Neural cell (in vitro differentiated cells): ENCODE measurements around the gene ZNF747. TPM values are rescaled to one million over a fixed set of nuclear protein-coding genes. Genes with fewer than 3 reads are reported as not detected.

Experiments
- H2AFZ ChIP-seq: fragments of 200-600, 300-800 bp; sonication (generic), shearing (Covaris generic); 2 replicates; pipeline ENCODE4 v1.6.0; 2014; ENCODE audit warnings: low read depth, mild to moderate bottlenecking, antibody characterized with exemption, low read length, moderate library complexity
- H3F3A ChIP-seq: fragments of 200-600 bp; shearing (Covaris generic); 2 replicates; pipeline ENCODE4 v1.6.1; 2016; ENCODE audit warnings: mild to moderate bottlenecking, moderate library complexity, mixed read lengths, antibody characterized with exemption, low read length; ENCODE audit not compliant: insufficient read depth, poor library complexity, severe bottlenecking
- H3K27ac ChIP-seq: fragments of 200-600, 300-800 bp; sonication (generic), shearing (Covaris generic); 2 replicates; pipeline ENCODE4 v1.5.1; 2014; ENCODE audit warnings: mild to moderate bottlenecking, low read length, moderate library complexity
- H3K27me3 ChIP-seq: fragments of 300-800, 200-600 bp; sonication (generic), shearing (Covaris generic); 2 replicates; pipeline ENCODE4 v1.6.0; 2014; ENCODE audit warnings: mild to moderate bottlenecking, low read depth, low read length, moderate library complexity; ENCODE audit not compliant: insufficient read depth
- H3K36me3 ChIP-seq: fragments of 300-800, 200-600 bp; sonication (generic), shearing (Covaris generic); 2 replicates; pipeline ENCODE4 v1.5.1; 2014; ENCODE audit warnings: mild to moderate bottlenecking, antibody characterized with exemption, low read length, moderate library complexity; ENCODE audit not compliant: insufficient read depth
- H3K4me2 ChIP-seq: fragments of 300-800, 200-600 bp; sonication (generic), shearing (Covaris generic); 2 replicates; pipeline ENCODE4 v1.6.0; 2014; ENCODE audit warnings: mild to moderate bottlenecking, low read length
- H3K4me3 ChIP-seq: fragments of 300-800, 200-600 bp; sonication (generic), shearing (Covaris generic); 2 replicates; pipeline ENCODE4 v1.5.1; 2014; ENCODE audit warnings: mild to moderate bottlenecking, low read length, moderate library complexity
- H3K79me2 ChIP-seq: fragments of 200-600 bp; shearing (Covaris generic); replicated peaks from 2 replicates; pipeline ENCODE4 v1.6.0; 2014; ENCODE audit warnings: mild to moderate bottlenecking, low read length, moderate library complexity; ENCODE audit not compliant: insufficient read depth
- H3K9ac ChIP-seq: fragments of 300-800, 200-600 bp; sonication (generic), shearing (Covaris generic); 2 replicates; pipeline ENCODE4 v1.6.1; 2016; ENCODE audit warnings: mild to moderate bottlenecking, low read length, mixed read lengths
- H3K9me2 ChIP-seq: fragments of 200-600 bp; shearing (Covaris generic); 2 replicates; pipeline ENCODE4 v1.6.1; 2016; ENCODE audit warnings: mild to moderate bottlenecking, low read length, mixed read lengths; ENCODE audit not compliant: insufficient read depth
- H3K9me3 ChIP-seq: fragments of 200-600, 300-800 bp; sonication (generic), shearing (Covaris generic); 2 replicates; pipeline ENCODE4 v1.6.1; 2016; ENCODE audit warnings: mild to moderate bottlenecking, mixed run types, low read length, moderate library complexity, mixed read lengths
- H4K20me1 ChIP-seq: fragments of 200-600 bp; shearing (Covaris generic); 2 replicates; pipeline ENCODE4 v1.6.1; 2016; ENCODE audit warnings: mild to moderate bottlenecking, mixed run types; ENCODE audit not compliant: insufficient read depth
- CTCF ChIP-seq: fragments of 450-650 bp; IDR thresholded peaks from 2 replicates; pipeline ENCODE4 v1.5.1; 2014; ENCODE audit warnings: antibody characterized with exemption, mild to moderate bottlenecking, moderate library complexity; ENCODE audit not compliant: poor library complexity, severe bottlenecking
- EP300 ChIP-seq: fragments of 450-650 bp; conservative IDR thresholded peaks from 2 replicates; pipeline ENCODE4 v1.6.1; 2014; ENCODE audit warnings: antibody characterized with exemption, mild to moderate bottlenecking, moderate library complexity; ENCODE audit not compliant: poor library complexity, severe bottlenecking
- EZH2 ChIP-seq: fragments of 200-600, 300-800 bp; shearing (Covaris generic), sonication (generic); IDR thresholded peaks from 2 replicates; pipeline ENCODE4 v1.6.1; 2014; ENCODE audit warnings: antibody characterized with exemption, low read length, borderline replicate concordance, mild to moderate bottlenecking; ENCODE audit not compliant: insufficient read depth, poor library complexity, severe bottlenecking
- MXI1 ChIP-seq: fragments of 450-650 bp; conservative IDR thresholded peaks from 2 replicates; pipeline ENCODE4 v1.6.1; 2014; ENCODE audit warnings: antibody characterized with exemption, mild to moderate bottlenecking; ENCODE audit not compliant: poor library complexity, severe bottlenecking
- POLR2AphosphoS5 ChIP-seq: IDR thresholded peaks from 2 replicates; pipeline ENCODE4 v1.6.1; 2012
- RAD21 ChIP-seq: fragments of 450-650 bp; conservative IDR thresholded peaks from 2 replicates; pipeline ENCODE4 v1.6.1; 2014; ENCODE audit warnings: antibody characterized with exemption, mild to moderate bottlenecking, moderate library complexity
- SMC3 ChIP-seq: fragments of 450-650 bp; conservative IDR thresholded peaks from 2 replicates; pipeline ENCODE4 v1.6.1; 2014; ENCODE audit warnings: antibody characterized with exemption, mild to moderate bottlenecking, moderate library complexity; ENCODE audit not compliant: poor library complexity
- TAF1 ChIP-seq: IDR thresholded peaks from 2 replicates; pipeline ENCODE4 v1.6.1; 2012; ENCODE audit warnings: low read depth
- polyA plus RNA-seq: library from polyadenylated mRNA; depleted of rRNA; stranded (reverse); fragments of >200 nt; gene quantifications from 2 replicates; pipeline ENCODE4 v1.2.3, GENCODE V29; 2014
- TF ChIP-seq, protein P1 (sequence below): IDR thresholded peaks from 2 replicates; pipeline ENCODE4 v1.6.1; 2012; ENCODE audit warnings: borderline replicate concordance

Gene ZNF747
- polyA plus RNA-seq, 1 donor from 2014 or later = 5.7 TPM

DNA sequence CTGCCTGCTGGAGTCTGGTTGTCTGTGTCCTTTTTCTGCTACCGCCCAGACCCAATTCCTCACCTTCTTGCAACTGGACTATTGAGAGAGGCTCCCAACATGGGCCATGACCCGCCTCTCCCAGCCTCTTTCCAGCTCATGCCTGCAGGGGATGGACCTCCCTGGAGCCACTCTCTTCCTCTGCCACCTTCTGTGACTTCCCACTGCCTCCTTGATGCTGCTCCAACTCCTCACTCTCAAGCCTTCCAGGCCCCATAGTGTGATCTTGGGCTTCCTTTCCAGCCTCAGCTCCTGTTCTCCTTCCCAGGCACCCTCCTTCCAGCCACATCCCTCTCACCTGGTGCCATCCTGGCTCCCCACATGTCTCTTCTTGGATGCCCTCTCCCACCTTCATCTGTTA is 19.4 kb downstream of the ZNF747 start:
- no peaks in the 10 kb centered on the region for H3K27me3 ChIP-seq
- no peaks in the 10 kb centered on the region for H3F3A ChIP-seq
- no peak overlapping the region for H3K4me2 ChIP-seq
- no peak overlapping the region for H3K27ac ChIP-seq
- no peaks in the 10 kb centered on the region for H3K9me3 ChIP-seq
- H3K9me2 ChIP-seq = no peaks in the 10 kb centered on the region
- no peaks in the 10 kb centered on the region for H3K36me3 ChIP-seq
- TF ChIP-seq, protein P1, sequence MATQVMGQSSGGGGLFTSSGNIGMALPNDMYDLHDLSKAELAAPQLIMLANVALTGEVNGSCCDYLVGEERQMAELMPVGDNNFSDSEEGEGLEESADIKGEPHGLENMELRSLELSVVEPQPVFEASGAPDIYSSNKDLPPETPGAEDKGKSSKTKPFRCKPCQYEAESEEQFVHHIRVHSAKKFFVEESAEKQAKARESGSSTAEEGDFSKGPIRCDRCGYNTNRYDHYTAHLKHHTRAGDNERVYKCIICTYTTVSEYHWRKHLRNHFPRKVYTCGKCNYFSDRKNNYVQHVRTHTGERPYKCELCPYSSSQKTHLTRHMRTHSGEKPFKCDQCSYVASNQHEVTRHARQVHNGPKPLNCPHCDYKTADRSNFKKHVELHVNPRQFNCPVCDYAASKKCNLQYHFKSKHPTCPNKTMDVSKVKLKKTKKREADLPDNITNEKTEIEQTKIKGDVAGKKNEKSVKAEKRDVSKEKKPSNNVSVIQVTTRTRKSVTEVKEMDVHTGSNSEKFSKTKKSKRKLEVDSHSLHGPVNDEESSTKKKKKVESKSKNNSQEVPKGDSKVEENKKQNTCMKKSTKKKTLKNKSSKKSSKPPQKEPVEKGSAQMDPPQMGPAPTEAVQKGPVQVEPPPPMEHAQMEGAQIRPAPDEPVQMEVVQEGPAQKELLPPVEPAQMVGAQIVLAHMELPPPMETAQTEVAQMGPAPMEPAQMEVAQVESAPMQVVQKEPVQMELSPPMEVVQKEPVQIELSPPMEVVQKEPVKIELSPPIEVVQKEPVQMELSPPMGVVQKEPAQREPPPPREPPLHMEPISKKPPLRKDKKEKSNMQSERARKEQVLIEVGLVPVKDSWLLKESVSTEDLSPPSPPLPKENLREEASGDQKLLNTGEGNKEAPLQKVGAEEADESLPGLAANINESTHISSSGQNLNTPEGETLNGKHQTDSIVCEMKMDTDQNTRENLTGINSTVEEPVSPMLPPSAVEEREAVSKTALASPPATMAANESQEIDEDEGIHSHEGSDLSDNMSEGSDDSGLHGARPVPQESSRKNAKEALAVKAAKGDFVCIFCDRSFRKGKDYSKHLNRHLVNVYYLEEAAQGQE = no peak
- H3K79me2 ChIP-seq = no peaks in the 10 kb centered on the region
- H4K20me1 ChIP-seq = no peaks in the 10 kb centered on the region
- H3K4me3 ChIP-seq = no peak overlapping the region
- H3K9ac ChIP-seq = no peak overlapping the region
- H2AFZ ChIP-seq = no peak overlapping the region

- H3K27me3 ChIP-seq = no peaks in the 10 kb centered on the region
- no peaks in the 10 kb centered on the region for H3F3A ChIP-seq
- H4K20me1 ChIP-seq = no peaks in the 10 kb centered on the region
- no peaks in the 10 kb centered on the region for H3K79me2 ChIP-seq
- H3K4me3 ChIP-seq = no peak overlapping the region
- no peak overlapping the region for H3K9ac ChIP-seq
- no peak overlapping the region for H2AFZ ChIP-seq
- H3K4me2 ChIP-seq = no peak overlapping the region
- H3K27ac ChIP-seq = no peak overlapping the region
- H3K9me3 ChIP-seq = no peaks in the 10 kb centered on the region
- no peaks in the 10 kb centered on the region for H3K36me3 ChIP-seq
- TF ChIP-seq MXI1 (no peak), RAD21 (no peak), POLR2AphosphoS5 (no peak), SMC3 (no peak), EP300 (no peak), TAF1 (no peak)
- TF ChIP-seq, protein P1 = no peak
- H3K9me2 ChIP-seq = no peaks in the 10 kb centered on the region
Observed at GRCh38 chr16:30511509-30511908, 23.1 kb downstream of the ZNF747 start.

GRCh38 chr16:30510376-30510938 is 24.2 kb downstream of the ZNF747 start:
- Histone ChIP-seq H3K9ac (no peak overlapping the region), H3K27me3 (no peaks in the 10 kb centered on the region), H3K9me3 (no peaks in the 10 kb centered on the region), H3K9me2 (no peaks in the 10 kb centered on the region), H3K4me2 (no peak overlapping the region), H3F3A (no peaks in the 10 kb centered on the region), H2AFZ (no peak overlapping the region), H3K27ac (no peak overlapping the region), H3K79me2 (no peaks in the 10 kb centered on the region), H4K20me1 (no peaks in the 10 kb centered on the region), H3K4me3 (no peak overlapping the region), H3K36me3 (no peaks in the 10 kb centered on the region)
- TF ChIP-seq EZH2 (no peak), EP300 (no peak), POLR2AphosphoS5 (no peak), CTCF (no peak), SMC3 (no peak), RAD21 (no peak), TAF1 (no peak)
